ENCODE data around the gene KIAA1217.

KIAA1217 gene

GRCh38 chr10:24247841-24248240 is 38.9 kb downstream of the KIAA1217 start:
- no peak for DNase-seq (ENCODE audit: low spot score)

GRCh38 chr10:24249829-24250415 is 41.0 kb downstream of the KIAA1217 start:
- no peak for DNase-seq (ENCODE audit: low spot score)

- no peak for DNase-seq (ENCODE audit: low spot score)
These were observed 42.6 kb downstream of the KIAA1217 start for GRCh38 chr10:24251547-24251946.

- no peak for DNase-seq (ENCODE audit: low spot score)
These were observed 45.2 kb downstream of the KIAA1217 start for GRCh38 chr10:24254180-24254579.

GRCh38 chr10:24255115-24255880 is 46.4 kb downstream of the KIAA1217 start:
- DNase-seq (ENCODE audit: low spot score): no peak

GRCh38 chr10:24255881-24256311 is 47.0 kb downstream of the KIAA1217 start:
- DNase-seq (ENCODE audit: low spot score): no peak

GRCh38 chr10:24256619-24257107 is 47.7 kb downstream of the KIAA1217 start:
- DNase-seq (ENCODE audit: low spot score): no peak

GRCh38 chr10:24257588-24257987 is 48.6 kb downstream of the KIAA1217 start:
- DNase-seq (ENCODE audit: low spot score): no peak

- no peak for DNase-seq (ENCODE audit: low spot score)
These were observed 50.6 kb downstream of the KIAA1217 start for GRCh38 chr10:24259365-24260130.

- no peak for DNase-seq (ENCODE audit: low spot score)
These were observed 52.7 kb downstream of the KIAA1217 start for GRCh38 chr10:24261627-24262026.

GRCh38 chr10:24262929-24263590 is 54.1 kb downstream of the KIAA1217 start:
- DNase-seq (ENCODE audit: low spot score): no peak

GRCh38 chr10:24269476-24269875 is 60.5 kb downstream of the KIAA1217 start:
- DNase-seq (ENCODE audit: low spot score): no peak

- no peak for DNase-seq (ENCODE audit: low spot score)
These were observed 63.4 kb downstream of the KIAA1217 start for GRCh38 chr10:24272374-24272773.

- no peak for DNase-seq (ENCODE audit: low spot score)
These were observed 68.3 kb downstream of the KIAA1217 start for GRCh38 chr10:24277277-24277676.

- DNase-seq (ENCODE audit: low spot score): no peak
These were observed 68.8 kb downstream of the KIAA1217 start for GRCh38 chr10:24277771-24278170.

GRCh38 chr10:24278176-24278889 is 69.4 kb downstream of the KIAA1217 start:
- no peak for DNase-seq (ENCODE audit: low spot score)

GRCh38 chr10:24279166-24279565 is 70.2 kb downstream of the KIAA1217 start:
- no peak for DNase-seq (ENCODE audit: low spot score)

GRCh38 chr10:24287559-24288195 is 78.7 kb downstream of the KIAA1217 start:
- no peak for DNase-seq (ENCODE audit: low spot score)

GRCh38 chr10:24288581-24288980 is 79.6 kb downstream of the KIAA1217 start:
- no peak for DNase-seq (ENCODE audit: low spot score)

- no peak for DNase-seq (ENCODE audit: low spot score)
These were observed 80.3 kb downstream of the KIAA1217 start for GRCh38 chr10:24289235-24289634.

Measured in CD4-positive, alpha-beta T cell treated with Interleukin-6 at 100 ng/mL for 8 hours (primary cell).